Neural progenitor cell (in vitro differentiated cells): ENCODE measurements around the gene ZNF280D. TPM values are rescaled to one million over a fixed set of nuclear protein-coding genes. Genes with fewer than 3 reads are reported as not detected.

Source experiments
- DNase-seq: peaks from one replicate; pipeline ENCODE4 v3.0.0-alpha.2; 2016; ENCODE audit warnings: low spot score
- H2AFZ ChIP-seq: fragments of 200-600 bp; sonication (generic); replicated peaks from 2 replicates; pipeline ENCODE4 v1.6.1; 2016; ENCODE audit warnings: antibody characterized with exemption
- H3F3A ChIP-seq: fragments of 200-600 bp; sonication (generic); 2 replicates; pipeline ENCODE4 v1.6.1; 2016; ENCODE audit warnings: antibody characterized with exemption, low read depth
- H3K27ac ChIP-seq: fragments of 200-600 bp; sonication (generic); 2 replicates; pipeline ENCODE4 v1.5.1; 2016; ENCODE audit warnings: mild to moderate bottlenecking
- H3K27me3 ChIP-seq: fragments of 200-600 bp; sonication (generic); 2 replicates; pipeline ENCODE4 v1.6.1; 2016; ENCODE audit warnings: mild to moderate bottlenecking, moderate library complexity
- H3K36me3 ChIP-seq: fragments of 200-600 bp; sonication (generic); 2 replicates; pipeline ENCODE4 v1.5.1; 2016
- H3K4me1 ChIP-seq: fragments of 200-600 bp; sonication (generic); 2 replicates; pipeline ENCODE4 v1.6.1; 2016; ENCODE audit warnings: mixed run types
- H3K4me2 ChIP-seq: fragments of 200-600 bp; sonication (generic); 2 replicates; pipeline ENCODE4 v1.6.1; 2016
- H3K4me3 ChIP-seq: fragments of 200-600 bp; sonication (generic); 2 replicates; pipeline ENCODE4 v1.5.1; 2016
- H3K79me2 ChIP-seq: fragments of 200-600 bp; sonication (generic); 2 replicates; pipeline ENCODE4 v1.6.1; 2016; ENCODE audit warnings: low read depth
- H3K9ac ChIP-seq: fragments of 200-600 bp; sonication (generic); 2 replicates; pipeline ENCODE4 v1.6.1; 2016
- H3K9me3 ChIP-seq: fragments of 200-600 bp; sonication (generic); 2 replicates; pipeline ENCODE4 v1.5.1; 2016; ENCODE audit warnings: low read depth
- H4K20me1 ChIP-seq: fragments of 200-600 bp; sonication (generic); 2 replicates; pipeline ENCODE4 v1.6.1; 2016; ENCODE audit warnings: low read depth
- H3K27ac Mint-ChIP-seq: 3 replicates; pipeline ENCODE4 v1.8.0; 2021; ENCODE audit warnings: mixed read lengths
- H3K27me3 Mint-ChIP-seq: 2 replicates; pipeline ENCODE4 v1.8.0; 2022; ENCODE audit warnings: low read depth, mild to moderate bottlenecking, inconsistent platforms, moderate library complexity, mixed read lengths; ENCODE audit not compliant: insufficient read depth
- H3K36me3 Mint-ChIP-seq: 3 replicates; pipeline ENCODE4 v1.8.0; 2021; ENCODE audit warnings: mixed read lengths
- H3K4me1 Mint-ChIP-seq: 3 replicates; pipeline ENCODE4 v1.8.0; 2021; ENCODE audit warnings: mixed read lengths
- H3K4me3 Mint-ChIP-seq: 3 replicates; pipeline ENCODE4 v1.8.0; 2021; ENCODE audit warnings: mild to moderate bottlenecking, moderate library complexity, mixed read lengths
- H3K9me3 Mint-ChIP-seq: 3 replicates; pipeline ENCODE4 v1.8.0; 2020; ENCODE audit warnings: mixed read lengths
- EZH2 ChIP-seq: fragments of 200-600 bp; sonication (generic); IDR thresholded peaks from 2 replicates; pipeline ENCODE4 v1.6.1; 2017; ENCODE audit warnings: antibody characterized with exemption, mild to moderate bottlenecking, moderate library complexity
- EZH2phosphoT487 ChIP-seq: fragments of 200-600 bp; sonication (generic); IDR thresholded peaks from 2 replicates; pipeline ENCODE4 v1.6.1; 2017; ENCODE audit warnings: antibody characterized with exemption
- total RNA-seq: library from RNA; depleted of rRNA; stranded (reverse); fragments of >200 nt; gene quantifications from 2 replicates; pipeline ENCODE4 v1.2.3, GENCODE V29; 2015; ENCODE audit warnings: low replicate concordance
- TF ChIP-seq, protein P1 (sequence below): fragments of 200-600 bp; sonication (generic); IDR thresholded peaks from 2 replicates; pipeline ENCODE4 v1.5.1; 2017; ENCODE audit warnings: antibody characterized with exemption, mild to moderate bottlenecking

ZNF280D gene
- total RNA-seq, 1 donor from 2014 or later, result 9.9 TPM

DNA sequence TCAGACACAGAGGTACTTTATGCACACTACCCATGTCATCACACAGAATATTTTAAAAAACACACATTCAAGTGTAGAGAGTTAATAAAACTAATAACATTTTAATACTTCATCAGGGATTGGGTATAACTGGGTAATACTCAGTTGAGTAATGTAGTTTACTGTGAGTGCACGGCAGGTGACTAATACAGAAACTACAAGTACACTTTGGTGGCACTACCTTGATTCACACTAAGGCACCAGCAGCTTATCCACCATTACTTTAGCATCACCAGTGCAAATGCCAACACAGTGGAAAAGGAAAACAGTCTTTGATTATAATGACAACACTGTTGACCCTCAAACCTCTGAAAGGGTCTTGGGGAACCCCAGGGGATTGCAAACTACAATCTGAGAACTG lies 33.6 kb downstream of the ZNF280D start:
- Mint-ChIP-seq H3K36me3 (no peaks in the 10 kb centered on the region), H3K4me1 (no peaks in the 10 kb centered on the region), H3K4me3 (no peak overlapping the region), H3K27me3 (no peaks in the 10 kb centered on the region), H3K27ac (no peak overlapping the region), H3K9me3 (no peaks in the 10 kb centered on the region)
- Histone ChIP-seq H3K9me3 (no peaks in the 10 kb centered on the region), H2AFZ (no peak overlapping the region), H3K27me3 (no peaks in the 10 kb centered on the region), H3K36me3 (no peaks in the 10 kb centered on the region), H4K20me1 (no peaks in the 10 kb centered on the region), H3K4me1 (no peaks in the 10 kb centered on the region), H3K79me2 (no peaks in the 10 kb centered on the region), H3K4me3 (no peak overlapping the region), H3K27ac (no peak overlapping the region), H3K4me2 (no peak overlapping the region), H3F3A (no peaks in the 10 kb centered on the region), H3K9ac (no peak overlapping the region)
- TF ChIP-seq EZH2 (no peak), EZH2phosphoT487 (no peak)
- TF ChIP-seq, protein P1, sequence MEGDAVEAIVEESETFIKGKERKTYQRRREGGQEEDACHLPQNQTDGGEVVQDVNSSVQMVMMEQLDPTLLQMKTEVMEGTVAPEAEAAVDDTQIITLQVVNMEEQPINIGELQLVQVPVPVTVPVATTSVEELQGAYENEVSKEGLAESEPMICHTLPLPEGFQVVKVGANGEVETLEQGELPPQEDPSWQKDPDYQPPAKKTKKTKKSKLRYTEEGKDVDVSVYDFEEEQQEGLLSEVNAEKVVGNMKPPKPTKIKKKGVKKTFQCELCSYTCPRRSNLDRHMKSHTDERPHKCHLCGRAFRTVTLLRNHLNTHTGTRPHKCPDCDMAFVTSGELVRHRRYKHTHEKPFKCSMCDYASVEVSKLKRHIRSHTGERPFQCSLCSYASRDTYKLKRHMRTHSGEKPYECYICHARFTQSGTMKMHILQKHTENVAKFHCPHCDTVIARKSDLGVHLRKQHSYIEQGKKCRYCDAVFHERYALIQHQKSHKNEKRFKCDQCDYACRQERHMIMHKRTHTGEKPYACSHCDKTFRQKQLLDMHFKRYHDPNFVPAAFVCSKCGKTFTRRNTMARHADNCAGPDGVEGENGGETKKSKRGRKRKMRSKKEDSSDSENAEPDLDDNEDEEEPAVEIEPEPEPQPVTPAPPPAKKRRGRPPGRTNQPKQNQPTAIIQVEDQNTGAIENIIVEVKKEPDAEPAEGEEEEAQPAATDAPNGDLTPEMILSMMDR, result no peak
- no peak for DNase-seq

DNA sequence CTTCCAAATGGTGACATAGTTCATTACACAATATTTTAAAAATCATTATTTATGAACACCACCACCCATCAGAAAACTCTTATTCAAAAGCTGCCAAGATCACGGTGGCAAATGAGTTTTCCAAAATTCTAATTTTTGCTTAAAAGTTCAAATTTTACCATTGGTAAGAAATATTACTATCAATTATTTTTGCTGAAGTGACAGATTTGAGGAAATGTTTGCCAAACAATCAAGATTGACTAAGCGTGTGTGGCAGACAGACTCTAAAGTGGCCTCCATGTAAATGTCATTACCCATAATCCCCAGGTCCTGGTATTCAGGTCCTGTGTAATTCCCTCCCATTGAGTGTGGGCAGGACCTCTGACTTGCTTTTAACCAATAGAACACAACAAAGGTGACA lies 35.0 kb downstream of the ZNF280D start:
- Histone ChIP-seq H3K27me3 (no peaks in the 10 kb centered on the region), H3K4me2 (no peak overlapping the region), H2AFZ (no peak overlapping the region), H3F3A (no peaks in the 10 kb centered on the region), H3K9ac (no peak overlapping the region), H3K4me3 (no peak overlapping the region), H3K27ac (no peak overlapping the region), H4K20me1 (no peaks in the 10 kb centered on the region), H3K79me2 (no peaks in the 10 kb centered on the region), H3K36me3 (no peaks in the 10 kb centered on the region), H3K9me3 (no peaks in the 10 kb centered on the region), H3K4me1 (no peaks in the 10 kb centered on the region)
- H3K36me3 Mint-ChIP-seq, result no peaks in the 10 kb centered on the region
- TF ChIP-seq EZH2phosphoT487, result no peak
- TF ChIP-seq, protein P1, result no peak
- no peak for TF ChIP-seq EZH2
- H3K4me1 Mint-ChIP-seq, result no peaks in the 10 kb centered on the region
- no peak overlapping the region for H3K4me3 Mint-ChIP-seq
- no peaks in the 10 kb centered on the region for H3K27me3 Mint-ChIP-seq
- H3K9me3 Mint-ChIP-seq, result no peaks in the 10 kb centered on the region
- no peak for DNase-seq
- H3K27ac Mint-ChIP-seq, result no peak overlapping the region

DNA sequence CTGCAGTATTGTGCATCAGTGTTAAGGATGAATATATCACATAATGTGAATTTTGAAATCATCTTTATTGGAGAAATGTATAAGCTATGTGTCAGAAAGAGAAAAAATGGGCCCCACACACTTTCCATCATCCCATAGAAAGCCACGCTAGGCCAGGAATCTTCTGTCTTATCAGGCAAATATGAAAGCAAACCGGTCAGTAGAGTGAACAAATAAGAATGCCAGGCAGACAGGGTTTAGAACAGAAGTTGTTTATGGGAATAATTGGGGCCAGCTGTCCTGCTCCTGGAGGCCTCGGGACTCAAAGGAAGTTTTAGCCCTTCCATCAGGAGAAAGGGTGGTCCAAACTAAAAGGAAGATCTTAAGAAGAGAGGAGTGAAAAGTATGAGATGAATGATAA lies 39.5 kb downstream of the ZNF280D start:
- H3K36me3 ChIP-seq, result no peaks in the 10 kb centered on the region
- Mint-ChIP-seq H3K4me3 (no peak overlapping the region), H3K36me3 (no peaks in the 10 kb centered on the region), H3K4me1 (no peaks in the 10 kb centered on the region), H3K9me3 (no peaks in the 10 kb centered on the region), H3K27me3 (no peaks in the 10 kb centered on the region), H3K27ac (no peak overlapping the region)
- no peaks in the 10 kb centered on the region for H3K79me2 ChIP-seq
- H3F3A ChIP-seq, result no peaks in the 10 kb centered on the region
- TF ChIP-seq EZH2, result no peak
- H3K27me3 ChIP-seq, result no peaks in the 10 kb centered on the region
- H3K9me3 ChIP-seq, result no peaks in the 10 kb centered on the region
- no peak overlapping the region for H3K9ac ChIP-seq
- H4K20me1 ChIP-seq, result no peaks in the 10 kb centered on the region
- no peak overlapping the region for H3K4me2 ChIP-seq
- H2AFZ ChIP-seq, result no peak overlapping the region
- no peak overlapping the region for H3K4me3 ChIP-seq
- H3K4me1 ChIP-seq, result no peaks in the 10 kb centered on the region
- no peak overlapping the region for H3K27ac ChIP-seq
- no peak for DNase-seq

DNA sequence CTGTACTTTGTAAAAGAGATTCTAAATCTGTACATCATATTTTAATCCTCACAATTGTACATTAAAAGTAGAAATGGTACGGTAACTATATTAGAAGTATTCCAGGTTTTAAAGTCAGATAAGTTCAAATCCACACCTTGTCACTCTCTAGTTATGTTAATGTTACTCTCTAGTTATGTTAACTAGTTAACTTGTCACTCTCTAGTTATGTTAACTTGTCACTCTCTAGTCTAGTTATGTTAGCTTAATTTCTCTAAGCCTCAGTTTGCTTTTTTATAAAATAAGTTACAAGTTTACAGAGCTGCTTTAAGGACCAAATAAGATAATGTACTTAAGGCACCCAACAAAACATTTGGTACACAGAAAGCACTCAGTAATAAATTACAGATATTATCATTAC lies 42.6 kb downstream of the ZNF280D start:
- Mint-ChIP-seq H3K9me3 (no peaks in the 10 kb centered on the region), H3K27me3 (no peaks in the 10 kb centered on the region), H3K4me1 (no peaks in the 10 kb centered on the region), H3K27ac (no peak overlapping the region), H3K36me3 (no peaks in the 10 kb centered on the region), H3K4me3 (no peak overlapping the region)
- Histone ChIP-seq H3K9ac (no peak overlapping the region), H3K27ac (no peak overlapping the region), H3K4me1 (no peaks in the 10 kb centered on the region), H3F3A (no peaks in the 10 kb centered on the region), H4K20me1 (no peaks in the 10 kb centered on the region), H3K27me3 (no peaks in the 10 kb centered on the region), H3K4me2 (no peak overlapping the region), H3K4me3 (no peak overlapping the region), H2AFZ (no peak overlapping the region), H3K9me3 (no peaks in the 10 kb centered on the region), H3K36me3 (no peaks in the 10 kb centered on the region), H3K79me2 (no peaks in the 10 kb centered on the region)
- DNase-seq, result no peak
- TF ChIP-seq, protein P1, result no peak
- no peak for TF ChIP-seq EZH2
- no peak for TF ChIP-seq EZH2phosphoT487
